GM19099 (cell line): ENCODE measurements around the gene ARHGAP1.

Experiments used
- POLR2A ChIP-seq: IDR thresholded peaks from 3 replicates; pipeline ENCODE4 v1.6.1; 2011; ENCODE audit warnings: low read depth; ENCODE audit not compliant: insufficient read length; ENCODE audit errors: extremely low read depth

Gene ARHGAP1

DNA sequence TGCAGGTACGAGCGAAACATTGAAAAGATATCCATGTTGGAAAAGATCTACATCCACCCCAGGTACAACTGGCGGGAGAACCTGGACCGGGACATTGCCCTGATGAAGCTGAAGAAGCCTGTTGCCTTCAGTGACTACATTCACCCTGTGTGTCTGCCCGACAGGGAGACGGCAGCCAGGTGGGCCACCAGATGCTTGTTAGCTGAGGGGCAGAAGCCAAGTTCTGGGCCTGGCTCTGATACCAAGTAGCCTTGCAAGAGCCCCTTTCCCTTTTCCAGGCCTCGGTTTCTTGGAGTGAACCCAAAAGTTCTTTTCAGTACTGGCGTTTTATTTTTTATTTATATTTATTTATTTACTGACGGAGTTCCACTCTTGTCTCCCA is 28.2 kb upstream of the ARHGAP1 start:
- TF ChIP-seq POLR2A, result no peak

DNA sequence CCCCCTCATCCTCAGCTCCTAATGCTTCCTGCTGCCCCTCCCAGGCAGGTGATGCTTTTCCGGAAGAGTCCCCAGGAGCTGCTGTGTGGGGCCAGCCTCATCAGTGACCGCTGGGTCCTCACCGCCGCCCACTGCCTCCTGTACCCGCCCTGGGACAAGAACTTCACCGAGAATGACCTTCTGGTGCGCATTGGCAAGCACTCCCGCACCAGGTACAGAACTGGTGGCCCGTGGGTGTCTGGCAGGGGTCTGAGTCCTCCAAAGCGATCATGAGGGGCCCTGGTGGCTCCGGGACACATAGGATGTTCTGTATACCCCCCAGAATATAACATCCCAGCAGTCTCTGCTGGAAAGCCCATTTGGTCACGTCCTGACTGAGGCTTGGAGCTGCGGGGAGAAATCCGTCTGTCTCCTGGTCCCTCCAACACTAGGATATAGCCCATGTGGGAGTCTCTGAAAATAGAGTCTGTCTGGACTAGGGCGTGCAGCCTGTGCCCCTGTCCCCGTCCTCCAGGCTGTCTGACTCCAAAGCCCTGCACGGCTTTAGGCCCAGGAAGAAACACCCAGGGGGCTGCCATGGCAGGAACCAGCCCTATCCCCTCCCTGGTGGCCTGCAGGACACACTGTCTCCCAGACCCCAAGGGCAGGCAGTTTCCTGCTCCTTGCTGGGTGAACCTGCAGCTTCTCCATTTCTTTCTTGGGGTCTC is 27.7 kb upstream of the ARHGAP1 start:
- no peak for TF ChIP-seq POLR2A

DNA sequence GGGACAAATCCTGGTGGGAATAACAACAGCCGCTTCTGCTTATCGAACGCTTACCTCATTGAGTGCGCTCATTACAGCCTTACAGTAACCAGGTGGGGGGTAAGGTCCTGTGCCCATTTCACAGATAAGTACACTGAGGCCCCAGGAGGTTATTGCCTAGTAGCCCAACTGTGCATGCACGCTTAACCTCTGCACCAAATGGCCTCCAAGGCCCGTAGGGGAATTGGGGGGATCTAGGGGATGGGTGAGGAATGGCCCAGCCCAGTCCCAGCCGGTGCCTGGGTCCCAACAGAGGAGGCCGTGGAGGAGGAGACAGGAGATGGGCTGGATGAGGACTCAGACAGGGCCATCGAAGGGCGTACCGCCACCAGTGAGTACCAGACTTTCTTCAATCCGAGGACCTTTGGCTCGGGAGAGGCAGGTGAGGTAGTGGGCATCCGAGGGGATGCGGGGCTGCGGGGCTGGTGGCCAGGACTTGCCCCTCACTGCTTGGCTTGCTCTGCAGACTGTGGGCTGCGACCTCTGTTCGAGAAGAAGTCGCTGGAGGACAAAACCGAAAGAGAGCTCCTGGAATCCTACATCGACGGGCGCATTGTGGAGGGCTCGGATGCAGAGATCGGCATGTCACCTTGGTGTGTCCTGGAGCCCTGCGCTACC is 25.9 kb upstream of the ARHGAP1 start:
- TF ChIP-seq POLR2A, result no peak

DNA sequence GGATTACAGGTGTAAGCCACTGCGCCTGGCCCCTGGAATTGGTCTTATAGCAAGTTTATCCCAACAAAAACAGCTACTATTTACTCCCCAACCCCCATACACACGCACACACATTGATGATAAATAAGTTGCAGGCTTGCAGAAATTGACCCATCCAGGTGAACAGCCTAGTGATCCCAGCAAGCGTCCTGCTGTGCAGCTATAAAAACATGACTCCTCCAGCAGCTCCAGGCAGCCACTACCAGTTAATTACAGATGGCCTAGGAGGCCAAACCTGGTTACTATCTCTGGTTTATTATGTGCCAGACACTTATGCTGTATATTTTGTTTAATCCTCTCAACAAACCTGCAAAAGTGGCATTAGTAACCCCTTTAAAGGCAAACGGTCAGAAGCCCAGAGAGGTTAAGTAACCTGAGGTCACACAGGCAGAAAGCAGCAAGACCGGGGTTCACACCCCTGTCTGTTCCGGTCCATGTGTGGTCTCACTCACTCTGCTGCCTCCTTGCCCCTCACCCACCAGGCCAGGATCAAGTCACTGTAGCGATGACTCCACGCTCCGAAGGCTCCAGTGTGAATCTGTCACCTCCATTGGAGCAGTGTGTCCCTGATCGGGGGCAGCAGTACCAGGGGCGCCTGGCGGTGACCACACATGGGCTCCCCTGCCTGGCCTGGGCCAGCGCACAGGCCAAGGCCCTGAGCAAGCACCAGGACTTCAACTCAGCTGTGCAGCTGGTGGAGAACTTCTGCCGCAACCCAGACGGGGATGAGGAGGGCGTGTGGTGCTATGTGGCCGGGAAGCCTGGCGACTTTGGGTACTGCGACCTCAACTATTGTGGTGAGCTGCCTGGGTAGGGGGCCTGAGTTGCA is 25.2 kb upstream of the ARHGAP1 start:
- no peak for TF ChIP-seq POLR2A

DNA sequence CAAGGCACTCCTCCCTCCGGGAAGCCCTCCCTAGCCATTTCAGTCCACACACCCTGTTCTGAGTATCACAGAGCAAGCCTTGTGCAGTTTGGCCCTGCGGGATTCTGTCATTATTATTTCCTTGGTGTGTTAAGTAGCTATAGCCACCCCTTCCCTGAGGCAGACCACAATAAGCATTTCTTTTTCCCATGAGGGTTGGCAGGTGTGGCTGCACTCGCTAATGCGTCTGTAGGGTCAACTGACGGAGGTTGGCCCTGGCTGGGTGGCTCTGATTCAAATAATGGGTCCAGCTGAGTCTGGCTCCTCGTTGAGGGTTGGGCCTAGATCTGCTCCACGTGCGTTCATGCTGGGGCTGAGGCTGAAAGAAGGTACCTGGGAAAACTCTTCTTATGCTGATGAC is 23.7 kb upstream of the ARHGAP1 start:
- TF ChIP-seq POLR2A, result no peak

DNA sequence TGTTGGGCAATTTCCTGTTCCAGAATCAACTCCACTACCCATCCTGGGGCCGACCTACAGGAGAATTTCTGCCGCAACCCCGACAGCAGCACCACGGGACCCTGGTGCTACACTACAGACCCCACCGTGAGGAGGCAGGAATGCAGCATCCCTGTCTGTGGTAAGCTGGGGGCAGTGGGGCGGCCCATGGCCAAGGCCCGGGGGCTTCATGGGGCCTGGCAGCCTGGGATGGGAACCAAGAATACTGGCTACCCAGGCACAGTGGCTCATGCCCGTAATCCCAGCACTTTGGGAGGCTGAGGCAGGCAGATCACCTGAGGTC is 22.9 kb upstream of the ARHGAP1 start:
- TF ChIP-seq POLR2A, result no peak

DNA sequence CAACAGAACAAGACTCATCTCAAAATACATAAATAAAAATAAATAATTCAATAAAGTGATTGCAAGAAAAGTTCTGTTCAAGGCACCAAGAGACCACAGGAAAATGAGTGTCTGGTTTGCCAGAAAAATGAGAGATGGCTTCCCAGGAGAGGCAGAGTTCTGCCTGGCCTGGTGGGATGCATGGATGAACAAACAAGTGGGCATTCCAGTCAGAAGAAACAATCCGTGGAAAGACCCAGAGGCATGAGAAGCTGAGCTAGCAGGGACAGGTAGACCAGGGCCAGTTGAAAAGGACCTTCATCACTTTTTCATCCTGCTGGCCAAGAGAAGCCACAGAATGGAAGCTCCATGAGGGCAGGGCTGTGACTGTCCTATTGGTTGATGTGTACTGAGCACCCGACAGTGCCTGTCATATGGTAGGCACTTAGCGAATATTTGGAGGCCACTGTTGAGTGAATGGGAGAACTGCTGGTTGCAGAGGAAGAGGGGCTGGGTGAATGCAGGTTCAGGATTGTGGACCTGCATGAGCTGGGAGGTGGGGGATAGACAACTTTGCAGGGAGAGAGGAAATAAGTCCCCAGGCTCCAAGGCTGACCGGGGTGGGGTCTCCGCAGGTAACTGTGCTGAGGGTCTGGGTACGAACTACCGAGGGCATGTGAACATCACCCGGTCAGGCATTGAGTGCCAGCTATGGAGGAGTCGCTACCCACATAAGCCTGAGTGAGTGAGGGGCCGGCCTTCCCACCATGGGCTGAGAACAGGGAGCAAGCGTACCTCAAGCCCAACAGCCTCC is 22.3 kb upstream of the ARHGAP1 start:
- TF ChIP-seq POLR2A, result no peak

DNA sequence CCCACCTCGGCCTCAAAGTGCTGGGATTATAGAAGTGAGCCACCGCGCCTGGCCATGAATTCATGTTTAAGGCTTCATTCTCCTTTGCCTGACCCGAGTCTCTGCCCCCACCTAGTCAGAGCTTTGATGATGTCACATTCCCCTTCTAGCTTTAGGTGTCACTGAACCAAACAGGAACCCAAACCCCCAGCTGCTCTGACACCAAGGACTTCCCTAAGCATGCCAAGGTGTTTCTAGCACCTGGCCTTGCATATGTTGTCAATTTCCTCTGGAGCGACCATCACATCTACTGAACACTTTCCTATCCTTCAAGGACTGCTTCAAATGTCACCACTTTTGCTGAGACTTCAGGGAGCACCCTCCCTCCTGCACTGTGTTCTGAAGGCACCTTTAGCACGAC is 20.9 kb upstream of the ARHGAP1 start:
- no peak for TF ChIP-seq POLR2A

DNA sequence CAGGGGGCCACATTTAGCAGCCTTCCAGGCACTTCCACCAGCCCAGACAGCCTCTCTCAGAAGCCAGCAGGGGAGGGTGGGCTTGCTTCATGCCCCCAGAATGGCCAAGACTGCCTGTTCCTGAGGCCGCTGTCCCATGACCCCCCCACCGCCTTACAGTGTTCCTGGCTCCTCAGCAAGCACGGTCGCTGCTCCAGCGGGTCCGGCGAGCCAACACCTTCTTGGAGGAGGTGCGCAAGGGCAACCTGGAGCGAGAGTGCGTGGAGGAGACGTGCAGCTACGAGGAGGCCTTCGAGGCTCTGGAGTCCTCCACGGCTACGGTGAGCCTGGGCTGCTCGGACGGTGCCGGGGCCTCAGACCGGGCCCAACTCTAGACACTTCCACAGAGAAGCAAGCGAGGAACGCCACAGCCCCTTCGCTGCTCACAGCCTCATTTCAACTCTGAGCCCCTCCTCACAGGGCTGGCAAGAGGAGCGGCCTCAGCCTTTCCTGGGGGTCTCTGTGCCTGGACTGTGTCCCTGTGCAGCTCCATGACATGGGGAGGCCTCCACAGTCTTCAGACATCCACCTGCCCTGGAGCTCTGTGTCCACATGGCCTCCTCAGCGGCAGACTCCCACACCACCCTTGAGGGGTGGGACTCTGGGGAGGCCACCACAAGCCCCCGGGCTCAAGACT is 19.3 kb upstream of the ARHGAP1 start:
- TF ChIP-seq POLR2A, result no peak

DNA sequence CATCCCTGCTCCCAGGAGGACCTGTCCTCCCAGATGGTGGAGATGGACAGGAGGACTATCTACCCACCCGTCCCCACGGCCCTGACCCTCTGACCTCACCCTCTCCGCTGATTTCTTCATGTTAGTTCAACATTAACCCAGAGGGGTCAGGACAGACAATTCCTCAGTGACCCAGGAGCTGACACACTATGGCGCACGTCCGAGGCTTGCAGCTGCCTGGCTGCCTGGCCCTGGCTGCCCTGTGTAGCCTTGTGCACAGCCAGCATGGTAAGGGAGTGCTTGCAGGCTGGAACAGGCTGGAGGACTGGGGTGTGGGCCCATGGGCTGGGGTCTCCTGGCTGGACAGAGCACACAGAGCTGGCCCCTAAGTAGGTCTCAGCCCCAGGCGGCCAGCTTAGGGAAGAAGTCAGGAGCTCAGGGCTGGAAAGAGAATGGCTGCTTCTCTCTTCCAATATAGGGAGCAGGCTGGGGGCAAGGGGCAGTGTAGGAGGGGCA is 18.7 kb upstream of the ARHGAP1 start, which contains the start of gene F2:
TSS of gene F2 (plus strand) at position 166 of the 495 bp plus-strand sequence. CDS start at position 189, 23 bp downstream.
- no peak for TF ChIP-seq POLR2A

DNA sequence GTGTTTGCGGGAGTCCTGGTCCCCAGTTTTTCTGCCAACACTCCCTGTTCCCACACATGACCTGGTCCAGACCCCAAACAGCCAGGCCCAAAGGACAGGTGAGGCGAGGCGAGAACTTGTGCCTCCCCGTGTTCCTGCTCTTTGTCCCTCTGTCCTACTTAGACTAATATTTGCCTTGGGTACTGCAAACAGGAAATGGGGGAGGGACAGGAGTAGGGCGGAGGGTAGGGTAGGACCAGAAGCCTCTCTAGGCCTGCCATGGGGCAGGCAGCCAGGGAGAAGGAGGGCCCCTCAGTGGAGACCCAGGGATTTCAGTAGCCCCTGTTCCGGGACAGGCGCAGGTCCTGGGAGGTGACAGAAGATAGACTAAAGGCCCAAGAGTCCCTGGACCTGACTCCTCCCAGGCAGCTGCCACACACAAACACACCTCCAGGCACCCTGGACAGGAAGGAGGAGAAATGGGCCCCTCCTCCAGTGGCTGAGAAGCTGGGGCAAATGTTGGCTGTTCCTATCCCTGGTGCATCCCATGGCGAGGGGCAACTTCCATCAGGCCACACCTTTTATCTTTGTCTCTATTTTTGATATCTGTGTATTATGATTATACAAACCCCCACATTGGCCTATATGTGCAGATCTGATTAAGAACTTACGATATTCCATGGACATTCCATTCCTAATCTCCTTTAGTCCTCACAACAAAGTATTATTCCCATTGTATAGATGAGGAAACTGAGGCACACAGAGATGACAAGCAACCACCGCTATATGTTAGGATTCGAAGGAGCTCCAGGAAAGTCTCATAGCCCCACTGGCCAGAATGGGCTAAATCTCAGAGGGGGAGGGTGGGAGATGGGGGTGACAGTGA is 18.0 kb upstream of the ARHGAP1 start:
- TF ChIP-seq POLR2A, result no peak

DNA sequence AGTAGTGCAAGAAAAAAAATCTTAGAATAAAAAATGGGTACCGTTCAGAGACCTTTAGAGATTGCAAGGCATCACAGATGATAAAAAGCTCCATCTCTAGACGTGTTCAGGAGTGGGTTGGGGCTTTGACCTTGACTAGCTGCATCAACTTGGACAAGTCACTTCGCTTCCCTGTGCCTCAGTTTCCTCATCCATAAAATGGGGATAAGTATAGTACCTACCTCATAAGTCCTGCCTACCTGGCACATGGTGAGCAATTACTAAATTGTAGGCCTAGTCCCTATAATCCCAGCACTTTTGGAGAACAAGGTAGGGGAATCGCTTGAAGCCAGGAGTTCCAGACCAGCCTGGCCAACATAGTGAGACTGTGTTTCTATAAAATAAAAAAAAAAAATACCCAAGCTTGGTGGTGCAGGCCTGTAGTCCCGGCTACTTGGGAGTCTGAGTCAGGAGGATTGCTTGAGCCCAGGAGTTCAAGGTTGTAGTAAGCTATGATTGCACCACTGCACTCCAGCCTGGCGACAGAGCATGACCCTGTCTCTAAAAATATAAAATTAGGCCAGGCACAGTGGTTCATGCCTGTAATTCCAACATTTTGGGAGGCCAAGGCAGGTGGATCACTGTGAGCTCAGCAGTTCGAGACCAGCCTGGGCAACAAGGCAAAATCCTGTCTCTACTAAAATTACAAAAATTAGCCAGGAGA is 12.6 kb upstream of the ARHGAP1 start:
- TF ChIP-seq POLR2A, result no peak

DNA sequence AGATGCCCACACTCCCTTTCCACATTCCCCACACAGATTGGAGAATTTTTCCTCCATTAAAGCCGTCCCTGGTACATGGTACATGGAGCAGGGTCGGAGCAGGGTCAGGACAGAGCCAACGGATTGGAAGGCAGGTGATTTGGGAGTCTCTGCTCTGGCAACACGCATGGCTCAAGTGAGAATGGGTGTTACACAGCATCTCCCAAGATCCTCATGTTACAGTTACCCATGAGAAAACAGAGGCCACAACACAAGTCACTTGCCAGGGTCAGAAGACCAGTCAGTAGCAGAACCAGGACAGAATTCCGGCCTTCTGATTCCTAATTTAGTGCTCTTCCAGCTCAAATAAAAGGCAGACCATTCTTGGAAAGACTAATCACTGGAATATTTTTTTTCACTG is 10.9 kb upstream of the ARHGAP1 start:
- no peak for TF ChIP-seq POLR2A
